ENCODE results near the gene RYR3. TPM values are rescaled to one million over a fixed set of nuclear protein-coding genes. Genes with fewer than 3 reads are reported as not detected.

RYR3 gene
- total RNA-seq, 4 donors from 2014 or later, result 9.1 to 64.0 (median 30.4) TPM

DNA sequence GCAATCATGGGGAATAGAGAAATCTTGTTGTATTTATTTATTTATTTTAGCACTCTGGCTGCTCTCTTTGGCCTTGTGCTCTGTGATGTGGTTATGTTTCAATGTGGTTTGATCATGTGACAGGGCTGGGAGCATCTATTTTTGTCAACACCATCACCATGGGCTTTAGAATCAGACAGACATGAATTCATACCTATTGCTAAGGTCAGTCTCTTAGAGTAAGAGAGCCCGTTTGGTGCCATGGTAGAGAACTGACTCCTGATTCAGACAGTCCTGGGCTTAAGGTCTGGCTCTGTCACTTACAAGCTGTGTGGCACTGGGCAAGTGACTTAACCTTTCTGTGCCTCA is 157.0 kb downstream of the RYR3 start:
- Histone ChIP-seq H3K27me3 (no peaks in the 10 kb centered on the region), H3K27ac (no peak overlapping the region), H3K9me3 (no peaks in the 10 kb centered on the region), H3K36me3 (no peaks in the 10 kb centered on the region), H3K4me3 (no peak overlapping the region), H3K4me1 (no peaks in the 10 kb centered on the region)
- intact Hi-C loops (cut with DNase I; ENCODE audit: low total_unique reads), result no loop called here
- DNase-seq, result no peak
- TF ChIP-seq POLR2A (IDR thresholded peaks at IDR 0.05), result no peak
- TF ChIP-seq, protein P1, sequence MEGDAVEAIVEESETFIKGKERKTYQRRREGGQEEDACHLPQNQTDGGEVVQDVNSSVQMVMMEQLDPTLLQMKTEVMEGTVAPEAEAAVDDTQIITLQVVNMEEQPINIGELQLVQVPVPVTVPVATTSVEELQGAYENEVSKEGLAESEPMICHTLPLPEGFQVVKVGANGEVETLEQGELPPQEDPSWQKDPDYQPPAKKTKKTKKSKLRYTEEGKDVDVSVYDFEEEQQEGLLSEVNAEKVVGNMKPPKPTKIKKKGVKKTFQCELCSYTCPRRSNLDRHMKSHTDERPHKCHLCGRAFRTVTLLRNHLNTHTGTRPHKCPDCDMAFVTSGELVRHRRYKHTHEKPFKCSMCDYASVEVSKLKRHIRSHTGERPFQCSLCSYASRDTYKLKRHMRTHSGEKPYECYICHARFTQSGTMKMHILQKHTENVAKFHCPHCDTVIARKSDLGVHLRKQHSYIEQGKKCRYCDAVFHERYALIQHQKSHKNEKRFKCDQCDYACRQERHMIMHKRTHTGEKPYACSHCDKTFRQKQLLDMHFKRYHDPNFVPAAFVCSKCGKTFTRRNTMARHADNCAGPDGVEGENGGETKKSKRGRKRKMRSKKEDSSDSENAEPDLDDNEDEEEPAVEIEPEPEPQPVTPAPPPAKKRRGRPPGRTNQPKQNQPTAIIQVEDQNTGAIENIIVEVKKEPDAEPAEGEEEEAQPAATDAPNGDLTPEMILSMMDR (IDR thresholded peaks at IDR 0.05), result no peak

DNA sequence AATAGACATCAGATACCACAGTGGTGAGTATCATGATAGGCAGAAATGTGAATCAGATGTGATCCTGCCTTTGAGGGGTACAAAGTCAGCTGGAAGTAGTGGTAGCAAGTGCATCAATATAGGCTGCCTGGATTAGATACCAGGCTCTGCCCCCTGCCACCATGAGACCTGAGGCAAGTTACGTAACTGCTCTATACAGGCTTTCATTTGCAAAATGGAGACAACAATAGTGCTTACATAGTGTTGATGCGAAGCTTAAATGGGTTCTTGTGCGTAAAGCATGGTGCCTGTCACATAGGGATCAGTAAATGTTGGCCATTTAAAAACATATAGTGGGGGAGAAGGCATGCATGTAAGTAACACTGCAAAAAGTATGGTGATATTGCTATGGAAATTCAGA is 158.0 kb downstream of the RYR3 start:
- Histone ChIP-seq H3K27ac (no peak overlapping the region), H3K4me1 (no peaks in the 10 kb centered on the region), H3K4me3 (no peak overlapping the region), H3K27me3 (no peaks in the 10 kb centered on the region), H3K36me3 (no peaks in the 10 kb centered on the region), H3K9me3 (no peaks in the 10 kb centered on the region)
- intact Hi-C loops (cut with DNase I; ENCODE audit: low total_unique reads), result no loop called here
- DNase-seq, result no peak
- TF ChIP-seq, protein P1 (IDR thresholded peaks at IDR 0.05), result no peak
- no peak for TF ChIP-seq POLR2A (IDR thresholded peaks at IDR 0.05)

DNA sequence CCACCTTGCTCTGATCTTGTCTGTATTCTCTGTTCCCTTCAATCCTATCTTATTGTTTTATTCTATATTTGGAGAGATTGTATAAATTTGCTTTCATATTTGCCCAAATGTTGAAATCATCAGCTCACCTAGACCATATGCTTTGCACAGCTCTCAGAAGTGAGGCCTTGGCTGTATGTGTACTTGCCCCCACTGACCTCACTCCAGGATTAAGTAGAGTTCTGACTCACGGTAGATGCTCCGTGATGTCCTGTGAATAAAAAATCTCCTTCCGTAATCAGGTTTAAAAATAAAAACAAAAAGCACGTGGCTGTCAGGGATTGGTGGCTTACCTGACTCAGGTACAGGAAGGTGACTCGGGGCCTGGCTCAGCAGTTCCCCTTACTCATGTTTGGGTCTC is 162.2 kb downstream of the RYR3 start:
- Histone ChIP-seq H3K27me3 (no peaks in the 10 kb centered on the region), H3K9me3 (no peaks in the 10 kb centered on the region), H3K4me3 (no peak overlapping the region), H3K27ac (no peak overlapping the region), H3K4me1 (no peaks in the 10 kb centered on the region), H3K36me3 (no peaks in the 10 kb centered on the region)
- intact Hi-C loops (cut with DNase I; ENCODE audit: low total_unique reads), result no loop called here
- no peak for DNase-seq
- TF ChIP-seq POLR2A (IDR thresholded peaks at IDR 0.05), result no peak
- TF ChIP-seq, protein P1 (IDR thresholded peaks at IDR 0.05), result no peak

DNA sequence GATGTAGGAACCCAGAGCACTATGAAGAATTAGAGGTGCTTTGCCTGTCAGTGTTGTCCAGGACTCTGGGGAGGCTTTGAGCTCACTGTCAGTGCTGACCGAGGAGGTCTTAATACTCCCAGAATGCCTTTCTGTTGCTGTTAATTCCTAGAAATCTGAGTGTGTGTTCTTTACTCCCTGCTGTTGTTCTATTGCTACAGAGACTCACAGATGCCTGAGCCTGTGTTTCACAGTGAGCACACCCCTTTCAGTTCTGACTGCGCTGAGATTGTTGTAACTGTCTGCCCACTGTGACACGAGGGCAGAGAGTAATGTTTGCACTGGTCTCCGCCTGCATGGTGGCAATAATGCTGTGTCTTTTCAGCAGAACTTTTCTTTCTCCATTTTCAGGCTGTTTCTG is 162.9 kb downstream of the RYR3 start:
- intact Hi-C loops (cut with DNase I; ENCODE audit: low total_unique reads), result no loop called here

DNA sequence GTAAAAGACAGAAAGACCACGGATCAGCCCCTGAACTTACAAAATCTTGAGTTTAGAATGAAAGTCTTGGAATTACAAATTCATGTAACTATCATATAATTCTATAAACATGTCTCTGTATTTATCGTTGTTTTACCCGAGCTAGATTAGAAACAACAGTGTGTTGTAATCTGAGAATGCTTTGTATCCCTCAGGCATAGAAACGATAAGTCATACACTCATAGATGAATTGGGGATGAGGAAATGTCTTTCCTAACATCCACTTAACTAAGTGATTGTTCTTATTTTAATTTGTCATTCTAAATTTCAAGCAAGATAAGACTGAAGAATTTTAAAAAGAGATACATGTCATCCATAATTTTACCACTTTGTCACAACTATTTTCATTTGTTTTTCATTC is 165.3 kb downstream of the RYR3 start:
- no peaks in the 10 kb centered on the region for H3K36me3 ChIP-seq
- H3K4me1 ChIP-seq, result no peaks in the 10 kb centered on the region
- TF ChIP-seq, protein P1 (IDR thresholded peaks at IDR 0.05), result no peak
- no peak for TF ChIP-seq POLR2A (IDR thresholded peaks at IDR 0.05)
- no peak overlapping the region for H3K4me3 ChIP-seq
- H3K27me3 ChIP-seq, result no peaks in the 10 kb centered on the region
- H3K27ac ChIP-seq, result no peak overlapping the region
- intact Hi-C loops (cut with DNase I; ENCODE audit: low total_unique reads), result no loop called here
- no peaks in the 10 kb centered on the region for H3K9me3 ChIP-seq
- no peak for DNase-seq

More for the DNA sequence above, 162.9 kb downstream of the RYR3 start:
- H3K36me3 ChIP-seq, result no peaks in the 10 kb centered on the region
- H3K4me1 ChIP-seq, result no peaks in the 10 kb centered on the region
- no peak for DNase-seq
- no peaks in the 10 kb centered on the region for H3K27me3 ChIP-seq
- no peak overlapping the region for H3K4me3 ChIP-seq
- H3K9me3 ChIP-seq, result no peaks in the 10 kb centered on the region
- TF ChIP-seq, protein P1 (IDR thresholded peaks at IDR 0.05), result no peak
- no peak for TF ChIP-seq POLR2A (IDR thresholded peaks at IDR 0.05)
- no peak overlapping the region for H3K27ac ChIP-seq
